GM23338 (cell line): ENCODE data around the gene HMHB1. TPM values are rescaled to one million over a fixed set of nuclear protein-coding genes. Genes with fewer than 3 reads are reported as not detected.

Source experiments
- ATAC-seq: fragments of 200-7000 bp; cut with Tn5 transposase; 3 replicates; pipeline ENCODE4 v1.9.1; 2020
- DNase-seq: peaks from one replicate; pipeline ENCODE4 v3.0.0-alpha.2; 2015; ENCODE audit warnings: low spot score
- H2AFZ ChIP-seq: fragments of 200-600 bp; sonication (generic); 2 replicates; pipeline ENCODE4 v1.8.0; 2016; ENCODE audit warnings: antibody characterized with exemption, mild to moderate bottlenecking, moderate library complexity
- H3F3A ChIP-seq: fragments of 200-600 bp; sonication (generic); replicated peaks from 2 replicates; pipeline ENCODE4 v1.8.0; 2017; ENCODE audit warnings: antibody characterized with exemption, mixed run types, low read depth
- H3K27ac ChIP-seq: fragments of 200-600 bp; sonication (generic); 2 replicates; pipeline ENCODE4 v1.6.1; 2016; ENCODE audit warnings: low read depth
- H3K27me3 ChIP-seq: fragments of 200-600 bp; sonication (generic); 2 replicates; pipeline ENCODE4 v1.8.0; 2016; ENCODE audit warnings: mild to moderate bottlenecking, mixed run types, moderate library complexity; ENCODE audit not compliant: insufficient read depth
- H3K36me3 ChIP-seq: fragments of 200-600 bp; sonication (generic); 2 replicates; pipeline ENCODE4 v1.8.0; 2016; ENCODE audit warnings: mild to moderate bottlenecking; ENCODE audit not compliant: insufficient read depth
- H3K4me1 ChIP-seq: fragments of 200-600 bp; sonication (generic); 2 replicates; pipeline ENCODE4 v1.8.0; 2016; ENCODE audit warnings: mild to moderate bottlenecking, moderate library complexity; ENCODE audit not compliant: insufficient read depth
- H3K4me2 ChIP-seq: fragments of 200-600 bp; sonication (generic); 2 replicates; pipeline ENCODE4 v1.7.1; 2017; ENCODE audit warnings: mixed run types
- H3K4me3 ChIP-seq: fragments of 200-600 bp; sonication (generic); 2 replicates; pipeline ENCODE4 v1.6.1; 2016; ENCODE audit warnings: mixed run types
- H3K79me2 ChIP-seq: fragments of 200-600 bp; sonication (generic); replicated peaks from 2 replicates; pipeline ENCODE4 v1.8.0; 2017; ENCODE audit warnings: mild to moderate bottlenecking; ENCODE audit not compliant: insufficient read depth
- H3K9me2 ChIP-seq: fragments of 200-600 bp; sonication (generic); 2 replicates; pipeline ENCODE4 v1.8.0; 2017; ENCODE audit not compliant: insufficient read depth
- H4K20me1 ChIP-seq: fragments of 200-600 bp; sonication (generic); replicated peaks from 2 replicates; pipeline ENCODE4 v1.8.0; 2017; ENCODE audit warnings: mild to moderate bottlenecking; ENCODE audit not compliant: insufficient read depth
- H3K27ac Mint-ChIP-seq: 2 replicates; pipeline ENCODE4 v1.8.0; 2020; ENCODE audit warnings: inconsistent platforms, mild to moderate bottlenecking, moderate library complexity, mixed read lengths
- H3K27me3 Mint-ChIP-seq: 3 replicates; pipeline ENCODE4 v1.8.0; 2022; ENCODE audit warnings: low read depth, mild to moderate bottlenecking, moderate library complexity, mixed read lengths, inconsistent platforms; ENCODE audit not compliant: insufficient read depth, poor library complexity
- H3K36me3 Mint-ChIP-seq: 3 replicates; pipeline ENCODE4 v1.8.0; 2021; ENCODE audit warnings: low read depth, mild to moderate bottlenecking, inconsistent platforms, moderate library complexity, mixed read lengths
- H3K4me1 Mint-ChIP-seq: 3 replicates; pipeline ENCODE4 v1.8.0; 2020; ENCODE audit warnings: mild to moderate bottlenecking, inconsistent platforms, mixed read lengths
- H3K4me3 Mint-ChIP-seq: 3 replicates; pipeline ENCODE4 v1.8.0; 2021; ENCODE audit warnings: moderate library complexity, mild to moderate bottlenecking, inconsistent platforms, mixed read lengths
- H3K9me3 Mint-ChIP-seq: 3 replicates; pipeline ENCODE4 v1.8.0; 2020; ENCODE audit warnings: moderate library complexity, mild to moderate bottlenecking, inconsistent platforms, mixed read lengths
- CREB1 ChIP-seq: fragments of 250-450 bp; sonication (Bioruptor Pico); IDR thresholded peaks from 2 replicates; pipeline ENCODE4 v1.5.0; 2020; ENCODE audit warnings: low read depth, mild to moderate bottlenecking, moderate library complexity
- ETS1 ChIP-seq: IDR thresholded peaks from 2 replicates; pipeline ENCODE4 v1.6.1; 2016; ENCODE audit warnings: antibody characterized with exemption
- EZH2 ChIP-seq: fragments of 200-600 bp; sonication (generic); IDR thresholded peaks from one replicate; pipeline ENCODE4 v1.8.0; 2017; ENCODE audit warnings: antibody characterized with exemption, mild to moderate bottlenecking, low read depth; ENCODE audit not compliant: unreplicated experiment
- NANOG ChIP-seq: IDR thresholded peaks from 2 replicates; pipeline ENCODE4 v1.6.1; 2016; ENCODE audit warnings: antibody characterized with exemption, borderline replicate concordance
- POLR2AphosphoS5 ChIP-seq: IDR thresholded peaks from 2 replicates; pipeline ENCODE4 v1.6.1; 2016; ENCODE audit warnings: antibody characterized with exemption, low read depth
- REST ChIP-seq: IDR thresholded peaks from one replicate; pipeline ENCODE4 v1.6.1; 2018; ENCODE audit warnings: antibody characterized with exemption; ENCODE audit not compliant: unreplicated experiment
- STAT1 ChIP-seq: IDR thresholded peaks from one replicate; pipeline ENCODE4 v1.6.1; 2016; ENCODE audit warnings: antibody characterized with exemption; ENCODE audit not compliant: unreplicated experiment
- ZNF331 ChIP-seq: fragments of 250-450 bp; sonication (Bioruptor Pico); IDR thresholded peaks from 2 replicates; pipeline ENCODE4 v1.5.0; 2020; ENCODE audit warnings: low read depth, mild to moderate bottlenecking, moderate library complexity
- ZNF462 ChIP-seq: fragments of 250-450 bp; sonication (Bioruptor Pico); IDR thresholded peaks from 2 replicates; pipeline ENCODE4 v1.5.0; 2020; ENCODE audit warnings: mild to moderate bottlenecking, moderate library complexity
- polyA plus RNA-seq: library from polyadenylated mRNA; unstranded; fragments of >200 nt; fragmentation: Nextera tagmentation; extraction: Ambion mirVana; gene quantifications from 2 replicates; pipeline ENCODE4 v1.2.1, GENCODE V29; 2016
- total RNA-seq: library from RNA; depleted of rRNA; stranded (reverse); fragments of >200 nt; shearing (Covaris generic); gene quantifications from 2 replicates; pipeline ENCODE4 v1.2.3, GENCODE V29; 2014

Gene HMHB1
- total and polyA plus RNA-seq, 2 experiments from 2014 or later: not detected

- H3K36me3 Mint-ChIP-seq: peaks cover 10% of the 10 kb centered on the region; the same call in 2 of the 3 replicates
- H3K27ac Mint-ChIP-seq: no peak overlapping the region
- Histone ChIP-seq H3K4me1 (no peaks in the 10 kb centered on the region), H3K36me3 (peaks cover 4% of the 10 kb centered on the region; the same call in 1 of the 2 replicates), H3K79me2 (no peaks in the 10 kb centered on the region), H3K4me2 (no peak overlapping the region), H4K20me1 (no peaks in the 10 kb centered on the region), H3F3A (no peaks in the 10 kb centered on the region), H3K27me3 (no peaks in the 10 kb centered on the region), H3K27ac (no peak overlapping the region), H3K9me2 (no peaks in the 10 kb centered on the region), H3K4me3 (no peak overlapping the region), H2AFZ (no peak overlapping the region)
- no peaks in the 10 kb centered on the region for H3K27me3 Mint-ChIP-seq
- H3K9me3 Mint-ChIP-seq: peaks cover 28% of the 10 kb centered on the region
- no peak for ATAC-seq
- no peak for DNase-seq
- TF ChIP-seq POLR2AphosphoS5 (no peak), ZNF462 (CRISPR knock-in tag) (no peak), NANOG (no peak), ETS1 (no peak), ZNF331 (CRISPR knock-in tag) (no peak), REST (no peak), EZH2 (no peak), CREB1 (CRISPR knock-in tag) (no peak), STAT1 (no peak)
- H3K4me1 Mint-ChIP-seq: no peaks in the 10 kb centered on the region
- no peak overlapping the region for H3K4me3 Mint-ChIP-seq
These were observed 39.4 kb downstream of the HMHB1 start for GRCh38 chr5:143851383-143851782.
